Chondrocyte (in vitro differentiated cells): ENCODE measurements around the gene DTNBP1. TPM values are rescaled to one million over a fixed set of nuclear protein-coding genes. Genes with fewer than 3 reads are reported as not detected.

Experiments used
- DNase-seq: peaks from one replicate; pipeline ENCODE4 v3.0.0; 2021; ENCODE audit warnings: mixed read lengths, low spot score
- H3K27ac Mint-ChIP-seq: one replicate; pipeline ENCODE4 v1.8.0; 2021; ENCODE audit warnings: mild to moderate bottlenecking, moderate library complexity, mixed read lengths; ENCODE audit not compliant: unreplicated experiment
- H3K27me3 Mint-ChIP-seq: 2 replicates; pipeline ENCODE4 v1.8.0; 2021; ENCODE audit warnings: low read depth, mixed read lengths
- H3K36me3 Mint-ChIP-seq: 2 replicates; pipeline ENCODE4 v1.8.0; 2021; ENCODE audit warnings: low read depth, mixed read lengths
- H3K4me1 Mint-ChIP-seq: 2 replicates; pipeline ENCODE4 v1.8.0; 2021; ENCODE audit warnings: low read depth, mild to moderate bottlenecking, mixed read lengths
- H3K4me3 Mint-ChIP-seq: one replicate; pipeline ENCODE4 v1.8.0; 2021; ENCODE audit warnings: mild to moderate bottlenecking, moderate library complexity, mixed read lengths; ENCODE audit not compliant: unreplicated experiment
- H3K9me3 Mint-ChIP-seq: 2 replicates; pipeline ENCODE4 v1.8.0; 2021; ENCODE audit warnings: low read depth, mixed read lengths
- CTCF ChIP-seq: fragments of 200-600 bp; sonication (generic); IDR thresholded peaks from 2 replicates; pipeline ENCODE4 v1.5.0; 2021; ENCODE audit warnings: antibody characterized with exemption, mild to moderate bottlenecking, moderate library complexity
- total RNA-seq: library from RNA; stranded (reverse); gene quantifications from 3 replicates; pipeline ENCODE4 v1.2.1, GENCODE V29; 2021

Gene DTNBP1
- total RNA-seq, 1 donor from 2014 or later: 18.0 TPM

- H3K9me3 Mint-ChIP-seq: no peaks in the 10 kb centered on the region
- no peak for TF ChIP-seq CTCF
- no peak overlapping the region for H3K27ac Mint-ChIP-seq
- H3K4me1 Mint-ChIP-seq: peaks cover 19% of the 10 kb centered on the region
- H3K4me3 Mint-ChIP-seq: no peak overlapping the region
- peaks cover 2% of the 10 kb centered on the region for H3K36me3 Mint-ChIP-seq
- H3K27me3 Mint-ChIP-seq: no peaks in the 10 kb centered on the region
- no peak for DNase-seq
Observed at GRCh38 chr6:15581751-15582150, 81.1 kb downstream of the DTNBP1 start.

GRCh38 chr6:15580326-15580725 lies 82.5 kb downstream of the DTNBP1 start:
- Mint-ChIP-seq H3K4me3 (no peak overlapping the region), H3K36me3 (peaks cover 2% of the 10 kb centered on the region), H3K9me3 (no peaks in the 10 kb centered on the region), H3K4me1 (peaks cover 20% of the 10 kb centered on the region), H3K27me3 (no peaks in the 10 kb centered on the region), H3K27ac (no peak overlapping the region)
- DNase-seq: no peak
- no peak for TF ChIP-seq CTCF

GRCh38 chr6:15578716-15579391 lies 84.0 kb downstream of the DTNBP1 start:
- Mint-ChIP-seq H3K27ac (no peak overlapping the region), H3K9me3 (no peaks in the 10 kb centered on the region), H3K4me1 (peaks cover 20% of the 10 kb centered on the region), H3K4me3 (no peak overlapping the region), H3K36me3 (peaks cover 2% of the 10 kb centered on the region), H3K27me3 (no peaks in the 10 kb centered on the region)
- no peak for DNase-seq
- no peak for TF ChIP-seq CTCF

GRCh38 chr6:15577550-15578171 lies 85.2 kb downstream of the DTNBP1 start:
- H3K36me3 Mint-ChIP-seq: peaks cover 2% of the 10 kb centered on the region
- H3K27ac Mint-ChIP-seq: no peak overlapping the region
- peaks cover 20% of the 10 kb centered on the region for H3K4me1 Mint-ChIP-seq
- no peaks in the 10 kb centered on the region for H3K27me3 Mint-ChIP-seq
- DNase-seq: no peak
- no peak for TF ChIP-seq CTCF
- H3K4me3 Mint-ChIP-seq: no peak overlapping the region
- no peaks in the 10 kb centered on the region for H3K9me3 Mint-ChIP-seq

GRCh38 chr6:15577106-15577505 lies 85.7 kb downstream of the DTNBP1 start:
- no peaks in the 10 kb centered on the region for H3K9me3 Mint-ChIP-seq

More at GRCh38 chr6:15577106-15577505, 85.7 kb downstream of the DTNBP1 start:
- Mint-ChIP-seq H3K4me1 (peaks cover 20% of the 10 kb centered on the region), H3K4me3 (no peak overlapping the region), H3K36me3 (peaks cover 2% of the 10 kb centered on the region), H3K27ac (no peak overlapping the region), H3K27me3 (no peaks in the 10 kb centered on the region)
- DNase-seq: no peak
- TF ChIP-seq CTCF: no peak
